ENCODE measurements around the gene POLA2.
"Not testable (repeated sequence)": the region's sequence is repeated elsewhere in the genome, so short reads cannot be mapped to it uniquely, and the experiment has no call there.

The POLA2 gene

DNA sequence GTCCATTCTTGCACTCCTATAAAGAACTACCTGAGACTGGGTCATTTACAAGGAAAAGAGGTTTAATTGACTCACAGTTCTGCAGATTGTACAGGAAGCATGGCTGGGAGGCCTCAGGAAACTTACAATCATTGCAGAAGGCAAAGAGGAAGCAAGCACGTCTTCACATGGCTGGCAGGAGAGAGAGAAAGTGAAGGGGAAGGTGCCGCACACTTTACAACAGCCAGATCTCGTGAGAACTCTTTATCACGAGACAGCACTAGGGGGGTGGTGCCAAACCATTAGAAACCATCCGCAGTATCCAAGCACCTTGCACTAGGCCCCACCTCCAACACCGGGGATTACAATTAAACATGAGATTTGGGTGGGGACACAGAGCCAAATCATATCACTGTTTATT is 19.4 kb upstream of the POLA2 start:
- DNase-seq: no peak

GRCh38 chr11:65243797-65244196 is 18.0 kb upstream of the POLA2 start:
- DNase-seq: no peak

DNA sequence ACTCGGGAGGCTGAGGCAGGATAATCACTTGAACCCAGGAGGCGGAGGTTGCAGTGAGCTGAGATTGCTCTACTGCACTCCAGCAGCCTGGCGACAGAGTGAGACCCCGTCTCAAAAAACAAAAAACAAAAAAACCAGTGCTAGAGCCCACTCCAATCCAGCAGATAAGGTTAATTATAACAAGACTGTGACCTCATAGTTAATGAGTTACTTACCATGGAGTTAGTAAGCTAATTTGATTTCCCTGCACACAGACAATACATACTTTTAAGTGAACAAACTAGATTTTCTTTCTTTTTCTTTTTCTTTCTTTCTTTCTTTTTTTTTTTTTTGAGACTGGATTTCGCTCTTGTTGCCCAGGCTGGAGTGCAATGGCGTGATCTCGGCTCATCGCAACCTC is 16.7 kb upstream of the POLA2 start:
- not testable (repeated sequence) for DNase-seq

- DNase-seq: no peak
Observed at GRCh38 chr11:65246506-65246905, 15.3 kb upstream of the POLA2 start.

GRCh38 chr11:65248184-65248710 is 13.5 kb upstream of the POLA2 start:
- DNase-seq: not testable (repeated sequence)

- DNase-seq: no peak
Observed at GRCh38 chr11:65251476-65251875, 10.3 kb upstream of the POLA2 start.

DNA sequence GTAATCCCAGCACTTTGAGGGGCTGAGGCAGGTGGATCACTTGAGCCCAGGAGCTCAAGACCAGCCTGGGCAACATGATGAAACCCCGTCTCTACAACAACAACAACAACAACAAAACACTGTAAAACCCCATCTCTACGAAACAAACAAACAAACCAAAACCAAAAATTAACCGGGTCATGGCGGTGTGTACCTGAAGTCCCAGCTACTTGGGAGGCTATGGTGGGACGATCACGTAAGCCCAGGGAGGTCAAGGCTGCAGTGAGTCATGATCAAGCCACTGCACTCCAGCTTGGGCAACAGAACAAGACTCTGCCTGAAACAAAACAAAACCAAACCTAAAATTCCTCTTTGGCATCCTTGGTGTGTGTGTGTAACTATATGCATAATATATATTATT is 7.0 kb upstream of the POLA2 start:
- no peak for DNase-seq

DNA sequence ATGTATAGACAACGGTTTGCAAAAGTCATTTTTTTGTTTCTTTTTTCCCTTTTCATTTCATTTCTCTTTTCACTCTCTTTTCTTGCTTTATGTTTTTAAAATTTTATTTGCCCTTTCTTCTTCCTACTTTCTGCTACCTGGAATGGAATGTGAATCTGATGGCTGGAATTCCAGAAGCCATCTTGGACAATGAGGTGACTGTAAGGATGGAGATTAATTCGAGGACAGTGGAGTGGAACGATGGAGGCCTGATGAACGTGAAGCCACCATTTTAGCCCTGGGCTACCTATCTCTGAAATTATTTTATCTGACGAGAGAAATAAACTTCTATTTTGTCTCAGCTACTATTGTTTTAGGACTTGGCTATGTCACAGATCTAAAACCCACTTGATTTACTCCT is 2.8 kb upstream of the POLA2 start:
- no peak for DNase-seq

- no peak for DNase-seq
Observed at GRCh38 chr11:65260302-65260701, 1.5 kb upstream of the POLA2 start.

DNA sequence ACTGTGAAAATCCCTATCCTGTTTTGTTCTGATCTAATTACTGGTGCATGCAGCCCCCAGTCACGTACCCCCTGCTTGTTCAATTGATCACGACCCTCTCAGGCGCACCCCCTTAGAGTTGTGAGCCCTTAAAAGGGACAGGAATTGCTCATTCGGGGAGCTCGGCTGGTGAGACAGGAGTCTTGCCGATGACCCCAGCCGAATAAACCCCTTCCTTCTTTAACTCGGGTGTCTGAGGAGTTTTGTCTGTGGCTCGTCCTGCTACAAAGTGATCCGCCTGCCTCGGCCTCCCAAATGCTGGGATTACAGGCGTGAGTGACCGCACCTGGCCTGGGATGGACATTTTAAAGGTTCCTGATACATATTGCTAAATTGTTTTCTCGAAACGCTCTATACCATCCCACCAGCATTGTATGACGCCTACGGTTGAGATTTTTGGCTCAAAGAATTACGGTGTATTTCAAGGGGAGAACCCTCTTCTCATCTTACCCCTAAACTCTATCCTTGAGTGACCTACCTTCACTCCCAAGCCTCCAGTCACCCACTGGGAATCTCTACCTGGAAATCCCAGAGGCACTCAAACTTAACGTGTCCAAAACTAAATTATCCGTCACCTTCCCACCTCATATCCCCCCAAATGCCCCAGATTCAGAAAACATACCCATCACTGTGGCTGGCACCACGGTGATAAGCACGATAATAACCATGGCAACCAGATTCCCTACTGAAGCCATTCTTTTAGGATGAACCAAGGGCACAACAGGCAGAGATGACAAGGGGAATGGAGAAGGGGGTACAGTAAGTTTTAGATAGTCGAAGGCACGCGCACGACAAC is 789 bp upstream of the POLA2 start:
- no peak for DNase-seq

DNA sequence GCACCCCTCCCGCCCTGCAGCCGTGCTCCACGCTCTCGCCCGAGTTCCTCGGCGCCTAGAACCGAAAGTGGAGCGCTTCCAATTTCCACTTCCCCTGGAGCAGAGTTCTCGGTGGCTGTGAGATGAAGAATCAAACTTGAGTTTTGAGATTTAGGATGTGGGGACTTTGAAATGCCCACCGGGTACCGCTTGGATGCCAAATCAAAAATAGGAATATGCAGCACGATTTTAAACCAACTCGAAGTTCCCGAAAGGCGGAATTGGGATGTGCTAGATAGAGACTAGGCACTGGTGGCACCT is 569 bp downstream of the POLA2 start:
- DNase-seq: peak; percentile 69

DNA sequence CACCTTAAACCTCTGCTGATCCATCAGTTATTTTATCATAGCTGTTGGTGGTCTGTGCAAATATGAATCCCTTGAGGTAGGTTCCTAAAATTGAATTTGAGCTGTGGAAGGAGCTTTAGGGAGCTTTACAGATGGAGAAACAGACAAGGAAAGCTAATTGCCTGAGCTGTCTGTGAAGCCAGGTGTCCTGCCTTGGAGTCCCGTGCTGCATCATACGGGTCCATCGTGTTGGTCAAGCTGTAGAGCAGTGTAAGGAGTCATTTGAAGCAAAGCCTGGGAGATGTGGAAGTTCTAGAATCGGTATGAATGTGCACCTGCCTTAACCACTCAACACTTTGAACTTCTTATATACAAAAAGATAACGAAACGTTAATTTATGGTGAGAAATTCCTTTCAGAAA is 1.0 kb downstream of the POLA2 start:
- peak; percentile 14 for DNase-seq

- not testable (repeated sequence) for DNase-seq
Observed at GRCh38 chr11:65264747-65265146, 3.0 kb downstream of the POLA2 start.

GRCh38 chr11:65266210-65266609 is 4.4 kb downstream of the POLA2 start:
- no peak for DNase-seq

DNA sequence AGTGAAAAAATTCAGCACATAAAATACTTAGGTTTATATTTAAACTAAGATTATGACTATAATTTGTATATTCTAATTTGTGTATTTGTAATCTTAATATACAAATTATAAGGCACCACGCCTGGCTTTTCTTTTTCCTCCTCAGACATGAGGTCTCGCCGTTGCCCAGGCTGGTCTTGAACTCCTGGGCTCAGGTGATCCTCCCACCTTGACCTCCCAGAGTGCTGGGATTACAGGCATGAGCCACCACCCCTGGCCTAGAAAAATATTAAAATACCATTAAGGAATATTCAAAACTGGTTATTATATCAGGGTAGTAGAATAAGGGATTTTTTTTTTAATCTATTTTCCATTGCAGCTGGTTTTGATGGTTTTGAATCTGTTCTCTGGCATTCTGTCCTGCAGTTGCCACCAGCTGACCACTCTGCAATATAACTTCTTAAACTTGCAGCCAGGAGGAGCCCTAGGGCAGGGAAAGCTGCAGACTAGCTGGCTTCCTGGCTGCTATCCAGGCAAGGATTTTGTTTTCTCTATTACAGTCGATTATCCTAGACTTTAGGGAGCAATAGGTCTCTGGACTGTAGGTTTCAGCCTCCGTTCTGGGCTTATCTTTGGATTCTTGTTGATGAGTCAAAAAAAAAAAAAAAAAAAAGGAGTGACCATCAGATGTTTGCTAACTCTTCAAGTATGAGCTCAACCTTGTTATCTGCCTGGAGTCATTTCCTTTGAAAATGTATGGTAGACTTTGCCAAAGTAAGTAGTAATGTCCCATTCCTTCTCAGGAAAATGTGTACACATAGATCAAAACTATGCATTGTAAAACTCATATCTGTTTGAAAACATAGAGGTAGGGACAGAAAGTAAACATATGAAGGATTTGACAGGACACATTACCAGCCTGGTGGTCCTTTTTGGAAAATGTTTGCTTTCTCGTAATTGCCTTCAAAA is 13.2 kb downstream of the POLA2 start:
- peak; percentile 56 for DNase-seq

- no peak for DNase-seq
Observed at GRCh38 chr11:65275906-65276305, 14.1 kb downstream of the POLA2 start.

- DNase-seq: no peak
Observed at GRCh38 chr11:65277631-65278277, 16.0 kb downstream of the POLA2 start.

DNA sequence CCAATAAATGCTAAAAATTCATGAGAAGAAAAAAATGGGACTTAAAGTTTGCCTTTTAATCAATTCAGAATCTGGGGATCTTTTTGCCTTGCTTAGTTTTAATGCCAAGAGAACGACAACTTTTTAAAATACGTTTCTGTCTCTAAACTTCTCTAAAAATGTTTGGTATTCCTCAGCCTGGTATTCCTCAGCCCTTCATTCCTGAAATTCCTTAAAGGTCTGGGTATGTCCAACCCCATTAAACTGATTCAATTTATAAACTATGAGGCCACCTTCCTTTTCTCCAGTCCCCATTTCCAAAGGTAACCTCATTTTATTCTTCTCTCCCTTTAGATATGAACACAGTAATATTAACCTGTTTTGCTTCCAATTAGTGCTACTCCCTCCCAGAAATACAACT is 16.6 kb downstream of the POLA2 start:
- no peak for DNase-seq

GRCh38 chr11:65279279-65279678 is 17.5 kb downstream of the POLA2 start:
- no peak for DNase-seq

DNA sequence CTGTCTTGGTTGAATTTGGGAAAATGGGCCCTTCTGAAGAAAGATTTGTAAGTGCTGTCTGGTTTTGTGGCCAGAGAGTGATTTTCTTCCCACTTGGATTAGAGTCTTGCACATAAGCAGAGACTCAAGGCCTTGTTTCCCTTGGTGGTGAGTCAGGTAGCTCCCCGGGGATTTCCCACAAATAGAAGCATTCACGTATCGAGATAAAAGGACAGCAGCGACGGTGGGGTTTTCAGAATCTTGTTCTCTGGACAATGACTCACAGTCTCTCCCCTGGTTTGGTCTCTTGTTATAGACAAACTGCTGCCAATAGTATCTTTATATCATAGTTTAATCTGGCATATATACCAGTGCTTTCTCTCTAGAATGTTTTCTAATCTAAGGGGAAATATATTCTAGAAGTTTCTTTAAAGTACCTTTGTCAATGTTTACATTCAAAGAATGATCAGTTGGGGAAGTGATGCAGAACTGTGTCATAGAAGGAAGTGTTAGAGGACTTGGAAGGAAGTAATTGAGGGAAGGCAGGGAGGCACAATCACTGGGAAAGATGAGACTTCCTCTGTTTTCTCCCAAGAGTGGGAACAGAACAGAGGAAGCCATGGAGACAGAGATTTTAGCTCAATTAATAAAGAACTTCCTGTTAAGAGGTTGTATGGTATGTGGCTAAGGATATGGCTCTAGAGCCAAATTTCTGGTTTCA is 18.1 kb downstream of the POLA2 start:
- DNase-seq: no peak

DNA sequence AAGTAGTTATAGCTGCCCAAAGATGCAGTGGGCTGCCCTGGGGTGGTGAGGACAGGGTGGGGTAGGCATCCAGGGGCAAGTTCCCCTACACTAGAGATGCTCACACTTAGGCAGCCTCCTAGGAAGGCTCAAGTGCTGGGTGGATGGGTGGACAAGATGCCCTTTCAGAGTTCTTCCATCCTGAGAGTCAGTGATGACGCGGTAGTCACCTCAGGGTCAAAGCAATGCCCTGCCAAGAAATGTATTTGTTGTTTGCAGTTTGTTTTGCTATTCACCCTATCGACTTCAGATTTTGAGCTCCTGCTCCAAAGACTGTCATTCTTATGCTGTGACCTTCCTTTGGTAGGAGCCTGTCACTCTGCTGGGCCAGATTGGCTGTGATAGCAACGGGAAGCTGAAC is 18.9 kb downstream of the POLA2 start:
- DNase-seq: no peak

DNA sequence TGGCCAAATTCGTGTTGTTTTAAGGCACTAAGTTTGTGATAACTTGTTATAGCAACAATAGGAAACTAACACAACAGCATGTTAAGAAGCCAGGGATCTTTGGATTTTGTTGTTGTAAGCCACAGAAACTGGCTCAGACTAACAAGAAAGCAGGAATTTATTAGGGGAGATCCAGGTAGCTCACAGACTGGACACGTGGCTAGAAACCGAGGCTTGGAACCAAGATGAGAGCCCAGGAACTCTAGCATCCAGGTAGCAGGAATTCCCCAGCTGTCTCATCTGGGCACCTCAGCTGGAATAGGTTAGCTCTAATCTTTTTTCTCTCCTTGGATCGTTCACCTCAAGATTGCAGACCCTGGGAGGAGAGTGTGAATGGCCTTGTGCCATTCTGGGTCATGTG is 24.9 kb downstream of the POLA2 start:
- DNase-seq: no peak

DNA sequence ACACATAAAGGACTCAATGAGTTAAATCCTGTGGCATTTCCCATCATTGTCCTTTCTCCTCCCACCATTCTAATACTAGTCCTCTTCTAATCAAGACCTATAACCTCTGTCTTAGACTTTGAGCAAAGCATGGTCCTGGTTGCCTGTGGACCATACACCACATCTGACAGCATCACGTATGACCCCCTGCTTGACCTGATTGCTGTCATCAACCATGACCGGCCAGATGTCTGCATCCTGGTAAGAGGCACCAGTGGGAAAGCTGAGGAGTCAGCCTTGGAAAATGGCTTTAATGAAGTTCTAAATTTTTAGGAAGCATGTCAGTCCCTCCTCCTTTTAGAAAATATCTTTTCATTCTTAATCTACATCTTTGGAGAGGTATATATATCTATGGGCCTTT is 25.8 kb downstream of the POLA2 start:
- no peak for DNase-seq

All from MV-4-11 (cell line).